Measurements from ENCODE around the gene FGGY. TPM values are rescaled to one million over a fixed set of nuclear protein-coding genes. Genes with fewer than 3 reads are reported as not detected.

FGGY gene
- total and polyA plus RNA-seq, 2 donors (not counting 3 experiments of a cell fraction or from before 2014, with no cell fraction given): 5.6 to 6.4 TPM

DNA sequence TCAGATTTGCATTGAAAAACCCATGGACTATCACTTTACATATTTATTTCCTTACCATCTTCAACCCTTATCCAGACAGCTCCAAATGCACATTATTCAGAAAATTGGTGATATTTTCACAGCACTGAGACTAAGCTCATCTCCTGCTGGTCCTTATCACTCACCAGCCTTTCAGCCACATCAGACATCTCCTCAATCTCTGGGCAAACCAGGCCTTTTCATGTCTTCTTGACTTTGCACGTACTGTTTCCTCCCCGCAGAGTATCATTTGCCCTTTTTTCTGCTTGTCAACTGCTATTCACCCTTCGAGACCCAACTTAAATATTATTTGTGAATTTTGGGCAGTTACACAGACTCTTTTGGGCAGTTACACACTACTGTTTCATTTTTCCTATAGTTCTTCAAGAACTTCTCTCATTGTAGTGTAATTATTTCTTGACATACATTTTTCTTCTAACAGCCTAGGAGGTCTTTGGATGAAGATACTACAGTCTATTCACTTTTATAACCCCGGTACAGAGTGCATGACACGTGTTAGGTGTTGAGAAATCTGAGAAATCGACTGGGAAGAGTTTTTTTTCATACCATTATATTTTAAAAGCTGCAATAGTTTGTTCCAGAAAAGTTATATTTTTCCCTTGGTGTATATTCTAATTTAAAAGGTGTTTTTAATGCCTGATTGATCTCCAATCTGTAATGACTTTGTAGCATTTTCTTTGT lies 98.0 kb downstream of the FGGY start:
- H3K9me1 ChIP-seq (replicated peaks; ENCODE audit: control insufficient read depth, extremely low read depth, insufficient read depth, low read length): no peaks in the 10 kb centered on the region
- CTCF ChIA-PET: no interaction called here
- no peaks in the 10 kb centered on the region for H3K9me3 ChIP-seq (replicated peaks; ENCODE audit: control insufficient read depth, insufficient read depth, low read length)
- H3K27me3 ChIP-seq (ENCODE audit: control insufficient read depth in 2 of 2, insufficient read depth in 2 of 2, low read length in 2 of 2): no peaks in the 10 kb centered on the region
- H4K20me1 ChIP-seq (replicated peaks; ENCODE audit: control insufficient read depth, extremely low read depth, insufficient read depth, low read length): no peaks in the 10 kb centered on the region
- intact Hi-C loops (cut with micrococcal nuclease): no loop called here
- FAIRE-seq: no peak
- no peak overlapping the region for H3K9ac ChIP-seq (replicated peaks; ENCODE audit: extremely low read depth, insufficient read depth, low read length)
- POLR2A ChIA-PET: no interaction called here
- dilution Hi-C loops (cut with MboI; ENCODE audit: extremely low pct_ligation_motif_present, low sequenced_read_pairs): no loop called here
- BruUV-seq (replicated peaks): no TSS peak
- DNase-seq (ENCODE audit: low read depth, low spot score): no peak
- TF ChIP-seq JUN (IDR thresholded peaks at IDR 0.05; ENCODE audit: borderline replicate concordance, insufficient read depth, insufficient read length, low read depth): no peak
- TF ChIP-seq FOS (IDR thresholded peaks at IDR 0.05; ENCODE audit: borderline replicate concordance, insufficient read depth, low read length): no peak
- no peak for TF ChIP-seq MAX (IDR thresholded peaks at IDR 0.05; ENCODE audit: insufficient read depth, insufficient read length)
- no peak for TF ChIP-seq POLR2AphosphoS5 (IDR thresholded peaks at IDR 0.05; ENCODE audit: insufficient read depth, low read depth, low read length)
- TF ChIP-seq EZH2 (IDR thresholded peaks at IDR 0.05; ENCODE audit: borderline replicate concordance, low read depth, low read length, severe bottlenecking): no peak
- TF ChIP-seq CTCF (IDR thresholded peaks at IDR 0.05; ENCODE audit: extremely low read depth in 1 of 2, insufficient read depth in 1 of 2, low read depth in 1 of 2, low read length in 2 of 2): no peak
- no peak for TF ChIP-seq GATA2 (IDR thresholded peaks at IDR 0.05; ENCODE audit: insufficient read depth, insufficient read length, low read depth, low read length)
- no peak for TF ChIP-seq POLR2A (IDR thresholded peaks at IDR 0.05; ENCODE audit: low read depth, low read length)
- TF ChIP-seq MYC (IDR thresholded peaks at IDR 0.05; ENCODE audit: low read depth, low read length): no peak
- H3K4me3 ChIP-seq (replicated peaks in 1 of 3; ENCODE audit: insufficient read depth in 1 of 3, low read depth in 1 of 3, low read length in 3 of 3): no peak overlapping the region
- H3K36me3 ChIP-seq (ENCODE audit: control insufficient read depth in 2 of 2, extremely low read depth in 1 of 2, insufficient read depth in 2 of 2, low read length in 2 of 2): no peaks in the 10 kb centered on the region
- no peak overlapping the region for H3K4me2 ChIP-seq (ENCODE audit: insufficient read depth, low read length)
- H3K27ac ChIP-seq (ENCODE audit: insufficient read depth, low read depth, low read length): no peak overlapping the region
- no peaks in the 10 kb centered on the region for H3K79me2 ChIP-seq (ENCODE audit: control insufficient read depth, insufficient read depth, low read length)
- no peak overlapping the region for H2AFZ ChIP-seq (ENCODE audit: low read depth, low read length)
- no peaks in the 10 kb centered on the region for H3K4me1 ChIP-seq (ENCODE audit: control insufficient read depth, extremely low read depth, insufficient read depth, low read length)

Measured in endothelial cell of umbilical vein (primary cell).